Inferior parietal cortex (tissue), 1 donor: Measurements from ENCODE around the gene ZBTB3.
"Not testable (repeated sequence)": the region's sequence is repeated elsewhere in the genome, so short reads cannot be mapped to it uniquely, and the experiment has no call there.

Source experiments
- DNase-seq: peaks from one replicate; pipeline ENCODE4 v3.0.0-alpha.2; 2016; ENCODE audit errors: extremely low spot score

ZBTB3 gene

GRCh38 chr11:62753736-62754603 is at the start of gene ZBTB3:
ZBTB3 (minus strand) TSS chr11:62754160; CDS start chr11:62753664, 496 bp downstream.
- peak; percentile 99 for DNase-seq

- no peak for DNase-seq
These were observed 47.1 kb upstream of the ZBTB3 start for GRCh38 chr11:62801071-62801470.

- no peak for DNase-seq
These were observed 45.5 kb upstream of the ZBTB3 start for GRCh38 chr11:62799486-62799885.

GRCh38 chr11:62796281-62796680 is 42.3 kb upstream of the ZBTB3 start:
- DNase-seq, result no peak

GRCh38 chr11:62794201-62794775 is 40.3 kb upstream of the ZBTB3 start:
- no peak for DNase-seq

- no peak for DNase-seq
These were observed 38.2 kb upstream of the ZBTB3 start for GRCh38 chr11:62792202-62792575.

GRCh38 chr11:62791501-62792201 is 37.7 kb upstream of the ZBTB3 start, which contains the start of gene TMEM223:
TMEM223 (minus strand) TSS chr11:62792006; CDS start chr11:62791994, 12 bp downstream.
- DNase-seq, result peak; percentile 88

- DNase-seq, result no peak
These were observed 35.6 kb upstream of the ZBTB3 start for GRCh38 chr11:62789576-62789975.

GRCh38 chr11:62788991-62789390 is 35.0 kb upstream of the ZBTB3 start:
- no peak for DNase-seq

- peak; percentile 98 for DNase-seq
These were observed 33.2 kb upstream of the ZBTB3 start, which contains the start of gene TMEM179B for GRCh38 chr11:62787005-62787759. TMEM179B (plus strand) TSS chr11:62787402; CDS start chr11:62787432, 30 bp downstream.

GRCh38 chr11:62786318-62787004 is 32.5 kb upstream of the ZBTB3 start:
- DNase-seq, result peak; percentile 77

- no peak for DNase-seq
These were observed 28.8 kb upstream of the ZBTB3 start for GRCh38 chr11:62782753-62783152.

- no peak for DNase-seq
These were observed 24.5 kb upstream of the ZBTB3 start for GRCh38 chr11:62778441-62778840.

GRCh38 chr11:62777389-62777788 is 23.4 kb upstream of the ZBTB3 start:
- DNase-seq, result no peak

- no peak for DNase-seq
These were observed 21.7 kb upstream of the ZBTB3 start for GRCh38 chr11:62775646-62776045.

GRCh38 chr11:62774407-62774806 is 20.4 kb upstream of the ZBTB3 start:
- DNase-seq, result no peak

GRCh38 chr11:62771144-62772021 is 17.4 kb upstream of the ZBTB3 start, which contains the start of gene TAF6L:
TAF6L (plus strand) TSS chr11:62771396; CDS start chr11:62775784, 4,388 bp downstream.
- peak; percentile 99 for DNase-seq

- no peak for DNase-seq
These were observed 16.8 kb upstream of the ZBTB3 start for GRCh38 chr11:62770778-62771143.

GRCh38 chr11:62760867-62761227 is 6.9 kb upstream of the ZBTB3 start:
- not testable (repeated sequence) for DNase-seq
